HepG2 (cell line): ENCODE measurements around the gene SMARCA4. TPM values are rescaled to one million over a fixed set of nuclear protein-coding genes. Genes with fewer than 3 reads are reported as not detected.

Experiments
- AHR ChIP-seq: IDR thresholded peaks from 2 replicates; pipeline ENCODE4 v1.6.1; 2018; ENCODE audit warnings: missing genetic modification reagents, missing compliant biosample characterization
- ARNT ChIP-seq: fragments of 450-650 bp; IDR thresholded peaks from 2 replicates; pipeline ENCODE4 v1.6.1; 2017
- BCL6 ChIP-seq: IDR thresholded peaks from 2 replicates; pipeline ENCODE4 v1.6.1; 2016; ENCODE audit warnings: missing genetic modification reagents, missing compliant biosample characterization
- DZIP1 ChIP-seq: sonication (generic); formaldehyde crosslinking; IDR thresholded peaks from 2 replicates; pipeline ENCODE4 v1.5.0; 2020; ENCODE audit warnings: mild to moderate bottlenecking, missing genetic modification reagents
- FOXK1 ChIP-seq: sonication (generic); formaldehyde crosslinking; IDR thresholded peaks from 2 replicates; pipeline ENCODE4 v1.4.0; 2020; ENCODE audit warnings: low read depth, missing genetic modification reagents, borderline replicate concordance
- KDM3A ChIP-seq: IDR thresholded peaks from 2 replicates; pipeline ENCODE4 v1.6.1; 2018; ENCODE audit warnings: low read depth, missing compliant biosample characterization
- NPAS2 ChIP-seq: sonication (generic); formaldehyde crosslinking; IDR thresholded peaks from 2 replicates; pipeline ENCODE4 v1.8.0; 2022; ENCODE audit warnings: mild to moderate bottlenecking, missing genetic modification reagents, borderline replicate concordance
- PAXIP1 ChIP-seq: sonication (generic); formaldehyde crosslinking; conservative IDR thresholded peaks from 2 replicates; pipeline ENCODE4 v1.4.0; 2020; ENCODE audit warnings: mild to moderate bottlenecking, missing genetic modification reagents, moderate library complexity
- ZBTB38 ChIP-seq: sonication (generic); formaldehyde crosslinking; IDR thresholded peaks from 2 replicates; pipeline ENCODE4 v1.5.1; 2020; ENCODE audit warnings: mild to moderate bottlenecking, missing genetic modification reagents
- ZBTB7A ChIP-seq: sonication (generic); formaldehyde crosslinking; IDR thresholded peaks from 2 replicates; pipeline ENCODE4 v1.8.0; 2022; ENCODE audit warnings: mild to moderate bottlenecking, missing genetic modification reagents
- ZNF292 ChIP-seq: sonication (generic); formaldehyde crosslinking; IDR thresholded peaks from 2 replicates; pipeline ENCODE4 v1.8.1; 2022; ENCODE audit warnings: mild to moderate bottlenecking, low read depth, missing genetic modification reagents, borderline replicate concordance
- ZNF337 ChIP-seq: sonication (generic); formaldehyde crosslinking; IDR thresholded peaks from 2 replicates; pipeline ENCODE4 v1.5.1; 2020; ENCODE audit warnings: missing genetic modification reagents, low read depth, mild to moderate bottlenecking, borderline replicate concordance
- ZNF569 ChIP-seq: sonication (generic); formaldehyde crosslinking; IDR thresholded peaks from 2 replicates; pipeline ENCODE4 v1.5.0; 2020; ENCODE audit warnings: mild to moderate bottlenecking, missing genetic modification reagents, moderate library complexity, borderline replicate concordance
- ZNF788 ChIP-seq: sonication (generic); formaldehyde crosslinking; IDR thresholded peaks from 2 replicates; pipeline ENCODE4 v1.5.0; 2020; ENCODE audit warnings: mild to moderate bottlenecking, missing genetic modification reagents, borderline replicate concordance
- ZSCAN12 ChIP-seq: sonication (generic); formaldehyde crosslinking; IDR thresholded peaks from 2 replicates; pipeline ENCODE4 v1.9.0; 2021; ENCODE audit warnings: mild to moderate bottlenecking, missing genetic modification reagents
- polyA plus RNA-seq, 8 experiments: library from polyadenylated mRNA; depleted of rRNA in 3 of 8; stranded (reverse) in 7 of 8; unstranded in 1 of 8; fragments of >200 nt; fragmentation: Illumina TruSeq in 4 of 8; extraction: Trizol in 4 of 8; gene quantifications; 2 replicates each; pipeline versions ENCODE4 v1.2.1 to v1.2.3, GENCODE V29; 2011 to 2016; ENCODE audit warnings: low read depth in 4 of 8, missing spikeins in 1 of 8, mixed read lengths in 1 of 8; ENCODE audit not compliant: insufficient read depth in 1 of 8
- total RNA-seq, 5 experiments: library from RNA; depleted of rRNA; stranded (reverse); fragments of >200 nt; fragmentation: Illumina TruSeq; extraction: Trizol; gene quantifications; 2 replicates each; pipeline ENCODE4 v1.2.3, GENCODE V29; 2016; ENCODE audit warnings: low read depth in 1 of 5
- TF ChIP-seq, protein P1 (sequence below): IDR thresholded peaks from 2 replicates; pipeline ENCODE4 v1.6.1; 2016; ENCODE audit warnings: missing compliant biosample characterization, missing genetic modification reagents, borderline replicate concordance
- TF ChIP-seq, protein P2 (sequence below): sonication (generic); formaldehyde crosslinking; IDR thresholded peaks from 2 replicates; pipeline ENCODE4 v1.4.0; 2020; ENCODE audit warnings: missing genetic modification reagents, borderline replicate concordance

Gene SMARCA4
- total and polyA plus RNA-seq, 2 of the 13 experiments (the other 11 are each of a cell fraction or from before 2014, with no cell fraction given), result 25.4 to 45.9 TPM

- 0 out of 2 replicates have a peak, but pooled peaks have one; percentile 8 for TF ChIP-seq PAXIP1
- TF ChIP-seq ZSCAN12 (CRISPR knock-in tag), result no peak
- TF ChIP-seq DZIP1 (CRISPR knock-in tag), result 0 out of 2 replicates have a peak, but pooled peaks have one; percentile 64
- peak; percentile 23 for TF ChIP-seq BCL6 (CRISPR knock-in tag)
- TF ChIP-seq AHR, result peak; percentile 18; the same call in 1 of the 2 replicates
- 0 out of 2 replicates have a peak, but pooled peaks have one; percentile 52 for TF ChIP-seq ZNF337 (CRISPR knock-in tag)
- peak; percentile 51 for TF ChIP-seq KDM3A (CRISPR knock-in tag)
- TF ChIP-seq FOXK1 (CRISPR knock-in tag), result peak; percentile 58; the same call in 1 of the 2 replicates
- peak; percentile 36; the same call in 1 of the 2 replicates for TF ChIP-seq ZNF788 (CRISPR knock-in tag)
- no peak for TF ChIP-seq NPAS2 (CRISPR knock-in tag)
- TF ChIP-seq ZNF569, result no peak
- TF ChIP-seq, protein P1, sequence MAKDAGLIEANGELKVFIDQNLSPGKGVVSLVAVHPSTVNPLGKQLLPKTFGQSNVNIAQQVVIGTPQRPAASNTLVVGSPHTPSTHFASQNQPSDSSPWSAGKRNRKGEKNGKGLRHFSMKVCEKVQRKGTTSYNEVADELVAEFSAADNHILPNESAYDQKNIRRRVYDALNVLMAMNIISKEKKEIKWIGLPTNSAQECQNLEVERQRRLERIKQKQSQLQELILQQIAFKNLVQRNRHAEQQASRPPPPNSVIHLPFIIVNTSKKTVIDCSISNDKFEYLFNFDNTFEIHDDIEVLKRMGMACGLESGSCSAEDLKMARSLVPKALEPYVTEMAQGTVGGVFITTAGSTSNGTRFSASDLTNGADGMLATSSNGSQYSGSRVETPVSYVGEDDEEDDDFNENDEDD (CRISPR knock-in tag), result peak; percentile 43; the same call in 1 of the 2 replicates
- no peak for TF ChIP-seq ARNT
- TF ChIP-seq, protein P2, sequence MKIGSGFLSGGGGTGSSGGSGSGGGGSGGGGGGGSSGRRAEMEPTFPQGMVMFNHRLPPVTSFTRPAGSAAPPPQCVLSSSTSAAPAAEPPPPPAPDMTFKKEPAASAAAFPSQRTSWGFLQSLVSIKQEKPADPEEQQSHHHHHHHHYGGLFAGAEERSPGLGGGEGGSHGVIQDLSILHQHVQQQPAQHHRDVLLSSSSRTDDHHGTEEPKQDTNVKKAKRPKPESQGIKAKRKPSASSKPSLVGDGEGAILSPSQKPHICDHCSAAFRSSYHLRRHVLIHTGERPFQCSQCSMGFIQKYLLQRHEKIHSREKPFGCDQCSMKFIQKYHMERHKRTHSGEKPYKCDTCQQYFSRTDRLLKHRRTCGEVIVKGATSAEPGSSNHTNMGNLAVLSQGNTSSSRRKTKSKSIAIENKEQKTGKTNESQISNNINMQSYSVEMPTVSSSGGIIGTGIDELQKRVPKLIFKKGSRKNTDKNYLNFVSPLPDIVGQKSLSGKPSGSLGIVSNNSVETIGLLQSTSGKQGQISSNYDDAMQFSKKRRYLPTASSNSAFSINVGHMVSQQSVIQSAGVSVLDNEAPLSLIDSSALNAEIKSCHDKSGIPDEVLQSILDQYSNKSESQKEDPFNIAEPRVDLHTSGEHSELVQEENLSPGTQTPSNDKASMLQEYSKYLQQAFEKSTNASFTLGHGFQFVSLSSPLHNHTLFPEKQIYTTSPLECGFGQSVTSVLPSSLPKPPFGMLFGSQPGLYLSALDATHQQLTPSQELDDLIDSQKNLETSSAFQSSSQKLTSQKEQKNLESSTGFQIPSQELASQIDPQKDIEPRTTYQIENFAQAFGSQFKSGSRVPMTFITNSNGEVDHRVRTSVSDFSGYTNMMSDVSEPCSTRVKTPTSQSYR, result 0 out of 2 replicates have a peak, but pooled peaks have one; percentile 9
- no peak for TF ChIP-seq ZNF292 (CRISPR knock-in tag)
- TF ChIP-seq ZBTB7A (CRISPR knock-in tag), result peak; percentile 16; the same call in 1 of the 2 replicates
- TF ChIP-seq ZBTB38, result peak; percentile 27; the same call in 1 of the 2 replicates
These were observed 129.6 kb downstream of the SMARCA4 start (continued) for GRCh38 chr19:11090264-11090996.
